WERI-Rb-1 (cell line): ENCODE results near the gene LOX.

ENCODE experiments used
- DNase-seq: peaks from one replicate; pipeline ENCODE4 v3.0.0-alpha.2; 2020
- H3K27ac ChIP-seq: fragments of 250-450 bp; sonication (Bioruptor Pico); 2 replicates; pipeline ENCODE4 v1.5.1; 2020; ENCODE audit warnings: mild to moderate bottlenecking, moderate library complexity
- H3K27me3 ChIP-seq: fragments of 250-450 bp; sonication (Bioruptor Pico); 2 replicates; pipeline ENCODE4 v1.5.1; 2021; ENCODE audit warnings: mild to moderate bottlenecking, low read depth, moderate library complexity; ENCODE audit not compliant: insufficient read depth, severe bottlenecking
- H3K36me3 ChIP-seq: fragments of 250-450 bp; sonication (Bioruptor Pico); 2 replicates; pipeline ENCODE4 v1.5.1; 2020; ENCODE audit warnings: mild to moderate bottlenecking, moderate library complexity
- H3K4me3 ChIP-seq: 2 replicates; pipeline ENCODE4 v1.5.1; 2011; ENCODE audit warnings: low read depth, mild to moderate bottlenecking, control low read depth, low read length
- H3K9me3 ChIP-seq: fragments of 250-450 bp; sonication (Bioruptor Pico); 2 replicates; pipeline ENCODE4 v1.5.1; 2021; ENCODE audit warnings: mild to moderate bottlenecking, moderate library complexity; ENCODE audit not compliant: severe bottlenecking
- CTCF ChIP-seq: IDR thresholded peaks from 2 replicates; pipeline ENCODE4 v1.5.1; 2011; ENCODE audit warnings: low read depth, mild to moderate bottlenecking, control low read depth, inconsistent platforms, low read length

LOX gene

GRCh38 chr5:122036326-122036725, 41.7 kb downstream of the LOX start:
- no peak for DNase-seq
- H3K27me3 ChIP-seq, result no peaks in the 10 kb centered on the region
- no peaks in the 10 kb centered on the region; the same call in 1 of the 2 replicates for H3K36me3 ChIP-seq
- no peak overlapping the region for H3K4me3 ChIP-seq
- no peaks in the 10 kb centered on the region for H3K9me3 ChIP-seq
- no peak for TF ChIP-seq CTCF
- H3K27ac ChIP-seq, result no peak overlapping the region

- H3K27me3 ChIP-seq, result no peaks in the 10 kb centered on the region
- DNase-seq, result no peak
- H3K27ac ChIP-seq, result no peak overlapping the region
- H3K36me3 ChIP-seq, result no peaks in the 10 kb centered on the region; the same call in 1 of the 2 replicates
- H3K9me3 ChIP-seq, result no peaks in the 10 kb centered on the region
- no peak overlapping the region for H3K4me3 ChIP-seq
- no peak for TF ChIP-seq CTCF
Measured at GRCh38 chr5:122035913-122036312, 42.1 kb downstream of the LOX start.

GRCh38 chr5:122031836-122032235, 46.2 kb downstream of the LOX start:
- H3K27ac ChIP-seq, result no peak overlapping the region
- no peak overlapping the region for H3K4me3 ChIP-seq
- H3K9me3 ChIP-seq, result no peaks in the 10 kb centered on the region
- H3K27me3 ChIP-seq, result no peaks in the 10 kb centered on the region
- no peak for TF ChIP-seq CTCF
- H3K36me3 ChIP-seq, result peaks cover 6% of the 10 kb centered on the region
- no peak for DNase-seq

GRCh38 chr5:122030251-122030650, 47.8 kb downstream of the LOX start:
- peaks cover 6% of the 10 kb centered on the region for H3K36me3 ChIP-seq
- no peak overlapping the region for H3K27ac ChIP-seq
- no peak for TF ChIP-seq CTCF
- DNase-seq, result no peak
- H3K27me3 ChIP-seq, result no peaks in the 10 kb centered on the region
- no peaks in the 10 kb centered on the region for H3K9me3 ChIP-seq
- H3K4me3 ChIP-seq, result no peak overlapping the region

GRCh38 chr5:122029818-122030217, 48.2 kb downstream of the LOX start:
- no peaks in the 10 kb centered on the region for H3K9me3 ChIP-seq
- DNase-seq, result no peak
- peaks cover 6% of the 10 kb centered on the region for H3K36me3 ChIP-seq
- TF ChIP-seq CTCF, result no peak
- no peak overlapping the region for H3K27ac ChIP-seq
- no peak overlapping the region for H3K4me3 ChIP-seq
- no peaks in the 10 kb centered on the region for H3K27me3 ChIP-seq

GRCh38 chr5:122022966-122023365, 55.1 kb downstream of the LOX start:
- H3K27me3 ChIP-seq, result no peaks in the 10 kb centered on the region
- H3K4me3 ChIP-seq, result no peak overlapping the region
- no peak for TF ChIP-seq CTCF
- H3K36me3 ChIP-seq, result peaks cover 19% of the 10 kb centered on the region
- no peaks in the 10 kb centered on the region for H3K9me3 ChIP-seq
- no peak for DNase-seq
- H3K27ac ChIP-seq, result no peak overlapping the region
